Hematopoietic multipotent progenitor cell treated with erythropoietin and hydrocortisone succinate and interleukin-3 and kit ligand, for 17 days (in vitro differentiated cells): ENCODE measurements around the gene CCT8L2.
A peak's percentile ranks its signal among the peaks of the same experiment; 100 is the strongest.
"Not testable (repeated sequence)": the region's sequence is repeated elsewhere in the genome, so short reads cannot be mapped to it uniquely, and the experiment has no call there.

Experiments
- DNase-seq: peaks from one replicate; pipeline ENCODE4 v3.0.0-alpha.2; 2015; ENCODE audit warnings: low spot score

The CCT8L2 gene

GRCh38 chr22:16592710-16593109 is at the start of gene CCT8L2:
Gene CCT8L2 (minus strand): TSS chr22:16592810. CDS start chr22:16592550, 260 bp downstream.
- not testable (repeated sequence) for DNase-seq

GRCh38 chr22:16635442-16635841 is 42.8 kb upstream of the CCT8L2 start:
- DNase-seq, result not testable (repeated sequence)

GRCh38 chr22:16634092-16634491 is 41.5 kb upstream of the CCT8L2 start:
- DNase-seq, result not testable (repeated sequence)

- not testable (repeated sequence) for DNase-seq
Measured at GRCh38 chr22:16628476-16628875, 35.9 kb upstream of the CCT8L2 start.

GRCh38 chr22:16625018-16625417 is 32.4 kb upstream of the CCT8L2 start:
- not testable (repeated sequence) for DNase-seq

GRCh38 chr22:16623595-16623994 is 31.0 kb upstream of the CCT8L2 start:
- DNase-seq, result not testable (repeated sequence)

- not testable (repeated sequence) for DNase-seq
Measured at GRCh38 chr22:16617516-16617915, 24.9 kb upstream of the CCT8L2 start.

GRCh38 chr22:16616390-16616938 is 23.9 kb upstream of the CCT8L2 start:
- DNase-seq, result not testable (repeated sequence)

GRCh38 chr22:16615606-16616245 is 23.1 kb upstream of the CCT8L2 start:
- DNase-seq, result not testable (repeated sequence)

- no peak for DNase-seq
Measured at GRCh38 chr22:16609548-16610261, 17.1 kb upstream of the CCT8L2 start.

- DNase-seq, result no peak
Measured at GRCh38 chr22:16608931-16609330, 16.3 kb upstream of the CCT8L2 start.

- not testable (repeated sequence) for DNase-seq
Measured at GRCh38 chr22:16604257-16604998, 11.8 kb upstream of the CCT8L2 start.

GRCh38 chr22:16603770-16604242 is 11.2 kb upstream of the CCT8L2 start:
- DNase-seq, result not testable (repeated sequence)

GRCh38 chr22:16603448-16603768 is 10.8 kb upstream of the CCT8L2 start:
- no peak for DNase-seq

GRCh38 chr22:16602728-16603447 is 10.3 kb upstream of the CCT8L2 start:
- DNase-seq, result not testable (repeated sequence)

- not testable (repeated sequence) for DNase-seq
Measured at GRCh38 chr22:16602224-16602727, 9.7 kb upstream of the CCT8L2 start.

- DNase-seq, result peak; percentile 4
Measured at GRCh38 chr22:16601437-16602223, 9.0 kb upstream of the CCT8L2 start.

- DNase-seq, result not testable (repeated sequence)
Measured at GRCh38 chr22:16600644-16601436, 8.2 kb upstream of the CCT8L2 start.

GRCh38 chr22:16599648-16600047 is 7.0 kb upstream of the CCT8L2 start:
- DNase-seq, result not testable (repeated sequence)

- not testable (repeated sequence) for DNase-seq
Measured at GRCh38 chr22:16595251-16595650, 2.6 kb upstream of the CCT8L2 start.
